ENCODE measurements around the gene PRAMEF1. TPM values are rescaled to one million over a fixed set of nuclear protein-coding genes. Genes with fewer than 3 reads are reported as not detected.

PRAMEF1 gene
- total RNA-seq, 1 donor: not detected

DNA sequence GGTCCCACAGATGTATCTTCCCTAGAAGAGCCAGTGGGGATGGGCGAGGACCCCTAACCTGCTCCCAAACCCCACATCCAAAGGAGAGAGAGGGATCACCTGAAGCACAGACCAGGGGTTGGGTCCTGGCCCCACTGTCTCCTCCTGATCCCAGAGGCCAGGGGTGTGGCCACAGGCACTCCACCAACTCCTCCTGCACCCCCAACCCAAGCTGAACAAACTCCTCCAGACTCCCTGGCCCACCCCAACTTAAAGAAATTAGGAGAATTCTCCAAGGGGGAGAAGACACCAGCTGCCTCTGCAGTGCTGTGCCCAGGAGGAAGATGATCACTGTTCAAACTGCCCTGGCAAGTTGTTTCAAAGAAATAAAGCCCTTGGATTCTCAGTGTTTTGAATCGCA, 22.2 kb upstream of the PRAMEF1 start:
- no peak for DNase-seq (ENCODE audit: low read depth)
- no peak overlapping the region for H3K4me3 ChIP-seq (ENCODE audit: low read depth, low read length)
- TF ChIP-seq, protein P1, sequence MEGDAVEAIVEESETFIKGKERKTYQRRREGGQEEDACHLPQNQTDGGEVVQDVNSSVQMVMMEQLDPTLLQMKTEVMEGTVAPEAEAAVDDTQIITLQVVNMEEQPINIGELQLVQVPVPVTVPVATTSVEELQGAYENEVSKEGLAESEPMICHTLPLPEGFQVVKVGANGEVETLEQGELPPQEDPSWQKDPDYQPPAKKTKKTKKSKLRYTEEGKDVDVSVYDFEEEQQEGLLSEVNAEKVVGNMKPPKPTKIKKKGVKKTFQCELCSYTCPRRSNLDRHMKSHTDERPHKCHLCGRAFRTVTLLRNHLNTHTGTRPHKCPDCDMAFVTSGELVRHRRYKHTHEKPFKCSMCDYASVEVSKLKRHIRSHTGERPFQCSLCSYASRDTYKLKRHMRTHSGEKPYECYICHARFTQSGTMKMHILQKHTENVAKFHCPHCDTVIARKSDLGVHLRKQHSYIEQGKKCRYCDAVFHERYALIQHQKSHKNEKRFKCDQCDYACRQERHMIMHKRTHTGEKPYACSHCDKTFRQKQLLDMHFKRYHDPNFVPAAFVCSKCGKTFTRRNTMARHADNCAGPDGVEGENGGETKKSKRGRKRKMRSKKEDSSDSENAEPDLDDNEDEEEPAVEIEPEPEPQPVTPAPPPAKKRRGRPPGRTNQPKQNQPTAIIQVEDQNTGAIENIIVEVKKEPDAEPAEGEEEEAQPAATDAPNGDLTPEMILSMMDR (IDR thresholded peaks at IDR 0.05; ENCODE audit: insufficient read depth, low read depth, low read length): no peak

DNA sequence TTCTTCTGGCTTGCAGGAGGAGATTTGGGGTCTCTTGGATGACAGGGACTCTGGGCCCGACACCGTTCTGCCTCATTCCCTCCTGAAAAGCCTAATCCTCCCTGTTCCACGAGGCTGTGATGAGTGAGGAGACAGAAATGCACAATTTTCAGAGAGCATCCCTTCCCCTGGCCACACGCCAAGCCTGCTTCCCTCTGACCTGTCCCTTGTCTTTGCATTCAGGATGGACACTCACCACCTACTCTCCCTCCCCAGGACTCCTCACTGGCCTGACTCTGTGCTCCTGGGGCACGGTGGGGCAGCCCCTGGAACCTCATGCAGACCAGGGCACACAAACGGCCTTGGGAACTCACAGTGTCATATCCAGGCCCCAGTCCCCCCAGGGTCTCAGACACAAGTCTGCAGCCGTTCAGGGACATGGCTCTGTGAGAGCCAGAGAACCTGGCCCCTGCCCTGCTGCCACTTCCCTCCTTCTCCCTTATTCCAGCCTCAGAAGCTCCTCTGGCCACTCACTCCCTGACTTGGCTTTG, 21.2 kb upstream of the PRAMEF1 start:
- DNase-seq (ENCODE audit: low read depth): no peak
- TF ChIP-seq, protein P1 (IDR thresholded peaks at IDR 0.05; ENCODE audit: insufficient read depth, low read depth, low read length): no peak
- no peak overlapping the region for H3K4me3 ChIP-seq (ENCODE audit: low read depth, low read length)

DNA sequence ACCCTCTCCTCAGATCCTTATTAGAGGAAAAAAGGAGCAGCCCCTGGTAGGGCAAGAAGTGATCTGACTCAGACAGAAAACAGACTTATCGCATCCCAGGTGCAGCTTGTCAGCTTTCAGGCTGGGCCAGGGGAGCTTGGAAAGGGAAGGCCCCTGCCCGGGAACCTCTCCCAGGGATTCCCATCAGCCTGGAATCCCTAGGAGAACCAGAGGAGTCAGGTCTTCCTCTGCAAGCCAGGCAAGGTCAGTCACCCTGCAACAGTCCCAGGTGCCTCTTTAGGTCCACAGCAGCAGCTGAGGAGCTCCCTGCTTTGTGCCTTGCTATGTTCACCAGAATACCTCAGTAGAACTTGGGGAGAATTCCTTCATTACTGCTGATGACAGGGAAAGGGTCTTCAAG, 20.6 kb upstream of the PRAMEF1 start:
- no peak overlapping the region for H3K4me3 ChIP-seq (ENCODE audit: low read depth, low read length)
- DNase-seq (ENCODE audit: low read depth): no peak
- TF ChIP-seq, protein P1 (IDR thresholded peaks at IDR 0.05; ENCODE audit: insufficient read depth, low read depth, low read length): no peak

DNA sequence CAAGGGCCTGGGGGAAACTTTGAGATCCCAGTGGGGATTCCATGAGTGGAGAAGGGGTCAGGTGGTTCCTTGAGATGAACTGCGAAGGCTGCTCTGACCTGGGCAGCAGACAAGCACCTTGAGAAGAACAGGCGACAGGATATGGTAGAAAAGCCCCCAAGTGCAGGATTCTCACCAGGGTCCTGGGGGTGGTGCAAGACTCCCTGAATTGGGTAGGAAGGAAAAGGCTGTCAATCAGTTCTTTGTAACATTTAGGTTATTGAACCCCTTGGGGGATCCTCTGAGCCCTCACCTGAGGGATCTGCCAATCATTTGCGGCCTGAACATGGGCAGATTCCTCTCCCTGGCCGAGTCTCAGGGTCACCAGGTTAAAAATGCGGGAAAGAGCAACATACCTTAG, 20.0 kb upstream of the PRAMEF1 start:
- no peak overlapping the region for H3K4me3 ChIP-seq (ENCODE audit: low read depth, low read length)
- TF ChIP-seq, protein P1 (IDR thresholded peaks at IDR 0.05; ENCODE audit: insufficient read depth, low read depth, low read length): no peak
- no peak for DNase-seq (ENCODE audit: low read depth)

DNA sequence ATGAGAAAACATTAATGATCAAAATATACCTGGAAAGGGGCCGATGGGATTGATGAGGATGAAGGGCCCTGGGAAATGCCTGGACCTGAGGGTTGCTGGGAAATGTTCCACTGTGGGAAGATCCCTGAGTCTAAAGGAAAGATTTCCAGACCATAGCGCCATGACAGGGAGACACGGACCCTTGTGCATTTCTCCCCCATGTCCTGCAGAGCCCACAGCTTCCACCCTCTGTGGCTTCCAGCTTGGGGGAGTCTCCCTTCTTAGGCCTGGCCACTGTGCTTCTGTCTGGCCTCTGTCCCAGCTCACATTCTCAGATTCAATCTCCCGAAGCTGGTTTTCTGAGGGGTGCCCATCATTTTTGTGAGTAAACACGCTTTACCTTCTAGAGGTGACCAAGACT, 18.7 kb upstream of the PRAMEF1 start:
- no peak for DNase-seq (ENCODE audit: low read depth)
- H3K4me3 ChIP-seq (ENCODE audit: low read depth, low read length): no peak overlapping the region
- TF ChIP-seq, protein P1 (IDR thresholded peaks at IDR 0.05; ENCODE audit: insufficient read depth, low read depth, low read length): no peak

DNA sequence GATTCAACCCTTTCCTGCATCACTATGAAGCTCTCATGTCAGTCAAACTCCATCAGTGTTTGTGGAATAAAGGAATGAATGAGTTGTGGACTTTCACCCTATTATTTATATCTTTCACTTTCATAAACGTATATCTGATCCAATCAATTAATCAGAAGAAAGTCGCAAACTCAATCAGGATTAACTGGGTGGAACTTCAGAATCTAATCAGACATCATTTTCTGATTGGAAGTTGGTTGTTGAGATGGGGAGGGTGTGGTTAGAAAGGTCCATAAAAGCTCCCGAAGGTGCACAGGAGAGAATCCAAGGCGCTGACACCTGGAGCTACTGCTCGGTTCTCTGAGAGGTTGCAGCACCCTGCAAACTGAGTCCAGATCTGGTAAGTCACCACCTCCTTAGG, 17.8 kb upstream of the PRAMEF1 start, which contains the start of gene PRAMEF12:
Gene PRAMEF12 (plus strand): TSS at position 301 of the 400 bp plus-strand sequence. CDS start 1,130 bp downstream, outside the sequence.
- no peak for DNase-seq (ENCODE audit: low read depth)
- H3K4me3 ChIP-seq (ENCODE audit: low read depth, low read length): no peak within 1 kb of the TSS
- TF ChIP-seq, protein P1 (IDR thresholded peaks at IDR 0.05; ENCODE audit: insufficient read depth, low read depth, low read length): no peak

DNA sequence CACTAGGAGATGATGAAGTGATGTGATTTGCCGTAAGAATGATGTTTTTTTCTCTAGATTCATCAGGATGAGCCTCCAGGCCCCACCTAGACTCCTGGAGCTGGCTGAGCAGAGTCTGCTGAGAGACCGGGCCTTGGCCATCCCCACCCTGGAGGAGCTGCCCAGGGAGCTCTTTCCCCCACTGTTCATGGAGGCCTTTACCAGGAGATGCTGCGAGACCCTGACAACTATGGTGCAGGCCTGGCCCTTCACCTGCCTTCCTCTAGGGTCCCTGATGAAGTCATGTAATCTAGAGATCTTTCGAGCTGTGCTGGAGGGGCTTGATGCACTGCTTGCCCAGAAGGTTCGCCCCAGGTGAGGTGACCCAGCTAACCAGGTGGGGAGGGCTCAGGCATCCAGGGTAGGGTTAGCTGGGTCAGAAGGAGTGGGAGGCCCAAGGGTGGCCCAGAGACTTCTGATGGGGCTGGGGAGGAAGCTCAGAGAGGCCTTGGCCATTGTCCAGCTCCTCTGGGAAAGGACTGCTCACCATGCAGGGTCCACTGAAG, 16.3 kb upstream of the PRAMEF1 start:
- H3K4me3 ChIP-seq (ENCODE audit: low read depth, low read length): no peak overlapping the region
- DNase-seq (ENCODE audit: low read depth): no peak
- TF ChIP-seq, protein P1 (IDR thresholded peaks at IDR 0.05; ENCODE audit: insufficient read depth, low read depth, low read length): no peak

Measured in fibroblast of villous mesenchyme (primary cell).